ENCODE measurements around the gene ULBP3.

Gene ULBP3

GRCh38 chr6:150014623-150015280 lies 54.2 kb downstream of the ULBP3 start:
- peak; percentile 15 to 16 for DNase-seq

- DNase-seq: peak; percentile 16
These were observed 54.9 kb downstream of the ULBP3 start for GRCh38 chr6:150013785-150014622.

- peak; percentile 11 to 13 for DNase-seq
These were observed 55.8 kb downstream of the ULBP3 start for GRCh38 chr6:150012846-150013784.
